B cell (primary cell): ENCODE data around the gene ALPK3.

Source experiments
- CTCF ChIP-seq: fragments of 200-600 bp; IDR thresholded peaks from one replicate; pipeline ENCODE4 v1.8.0; 2022; ENCODE audit warnings: antibody characterized with exemption, mild to moderate bottlenecking
- EZH2 ChIP-seq: IDR thresholded peaks from 2 replicates; pipeline ENCODE4 v1.6.1; 2012; ENCODE audit warnings: borderline replicate concordance, low read depth, mild to moderate bottlenecking, moderate library complexity, low read length; ENCODE audit not compliant: insufficient read depth, poor library complexity, severe bottlenecking

- TF ChIP-seq CTCF (no peak), EZH2 (no peak)
Measured at GRCh38 chr15:84823282-84823878, 6.2 kb downstream of the ALPK3 start.
